H4 (cell line): Measurements from ENCODE around the gene AGAP1. TPM values are rescaled to one million over a fixed set of nuclear protein-coding genes. Genes with fewer than 3 reads are reported as not detected.

ENCODE experiments used
- DNase-seq: peaks from one replicate; pipeline ENCODE4 v3.0.0-alpha.2; 2015; ENCODE audit warnings: low spot score
- total RNA-seq: library from RNA; depleted of rRNA; stranded (reverse); fragments of >200 nt; shearing (Covaris generic); gene quantifications from 2 replicates; pipeline ENCODE4 v1.2.3, GENCODE V29; 2014

The AGAP1 gene
- total RNA-seq, 1 experiment from 2014 or later = 7.0 TPM

GRCh38 chr2:235992024-235992423, 498.2 kb downstream of the AGAP1 start:
- DNase-seq = no peak

GRCh38 chr2:235996419-235996818, 502.6 kb downstream of the AGAP1 start:
- DNase-seq = no peak

- no peak for DNase-seq
These were observed 505.2 kb downstream of the AGAP1 start for GRCh38 chr2:235999011-235999410.

GRCh38 chr2:236001166-236001828, 507.5 kb downstream of the AGAP1 start:
- DNase-seq = no peak

- no peak for DNase-seq
These were observed 508.0 kb downstream of the AGAP1 start for GRCh38 chr2:236001854-236002253.

- DNase-seq = no peak
These were observed 514.2 kb downstream of the AGAP1 start for GRCh38 chr2:236008006-236008405.

- DNase-seq = no peak
These were observed 515.0 kb downstream of the AGAP1 start for GRCh38 chr2:236008857-236009256.

GRCh38 chr2:236010920-236011685, 517.3 kb downstream of the AGAP1 start:
- DNase-seq = no peak

GRCh38 chr2:236012155-236012554, 518.3 kb downstream of the AGAP1 start:
- no peak for DNase-seq

- no peak for DNase-seq
These were observed 520.7 kb downstream of the AGAP1 start for GRCh38 chr2:236014408-236015131.

GRCh38 chr2:236015171-236015570, 521.3 kb downstream of the AGAP1 start:
- DNase-seq = no peak

GRCh38 chr2:236016496-236016895, 522.7 kb downstream of the AGAP1 start:
- DNase-seq = no peak

- no peak for DNase-seq
These were observed 523.6 kb downstream of the AGAP1 start for GRCh38 chr2:236017446-236017845.

- no peak for DNase-seq
These were observed 525.6 kb downstream of the AGAP1 start for GRCh38 chr2:236019434-236019833.

GRCh38 chr2:236021499-236022057, 527.7 kb downstream of the AGAP1 start:
- DNase-seq = no peak

GRCh38 chr2:236022128-236022527, 528.3 kb downstream of the AGAP1 start:
- DNase-seq = no peak

- DNase-seq = no peak
These were observed 532.0 kb downstream of the AGAP1 start for GRCh38 chr2:236025892-236026291.

GRCh38 chr2:236026841-236027240, 533.0 kb downstream of the AGAP1 start:
- no peak for DNase-seq

- no peak for DNase-seq
These were observed 534.2 kb downstream of the AGAP1 start for GRCh38 chr2:236028066-236028465.

GRCh38 chr2:236033462-236033861, 539.6 kb downstream of the AGAP1 start:
- DNase-seq = no peak

GRCh38 chr2:236034974-236035373, 541.1 kb downstream of the AGAP1 start:
- DNase-seq = no peak

- DNase-seq = no peak
These were observed 542.2 kb downstream of the AGAP1 start for GRCh38 chr2:236036045-236036444.
